ENCODE results near the gene PELI2. TPM values are rescaled to one million over a fixed set of nuclear protein-coding genes. Genes with fewer than 3 reads are reported as not detected.

PELI2 gene
- total and polyA plus RNA-seq, 8 donors = 10.3 to 15.0 (median 11.6) TPM

DNA sequence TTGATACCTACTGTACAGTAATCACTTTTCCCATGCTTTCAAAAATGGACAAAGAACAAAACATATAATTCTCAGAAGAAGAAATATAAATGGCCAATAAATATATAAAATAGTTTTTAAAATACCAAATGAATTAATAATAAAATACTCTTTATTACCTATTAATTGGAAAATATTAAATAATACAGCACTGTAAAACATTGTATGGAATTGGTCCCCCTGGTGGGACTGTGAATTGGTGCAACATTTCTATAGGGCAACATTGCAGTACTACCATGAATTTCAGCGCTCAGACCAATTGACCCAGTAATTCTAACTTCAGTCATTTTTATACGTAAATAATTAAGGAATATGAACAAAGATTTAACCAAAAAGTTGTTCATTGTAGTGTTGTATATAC is 162.6 kb downstream of the PELI2 start:
- ATAC-seq (no peak), DNase-seq (no peak)
- TF ChIP-seq, protein P1, sequence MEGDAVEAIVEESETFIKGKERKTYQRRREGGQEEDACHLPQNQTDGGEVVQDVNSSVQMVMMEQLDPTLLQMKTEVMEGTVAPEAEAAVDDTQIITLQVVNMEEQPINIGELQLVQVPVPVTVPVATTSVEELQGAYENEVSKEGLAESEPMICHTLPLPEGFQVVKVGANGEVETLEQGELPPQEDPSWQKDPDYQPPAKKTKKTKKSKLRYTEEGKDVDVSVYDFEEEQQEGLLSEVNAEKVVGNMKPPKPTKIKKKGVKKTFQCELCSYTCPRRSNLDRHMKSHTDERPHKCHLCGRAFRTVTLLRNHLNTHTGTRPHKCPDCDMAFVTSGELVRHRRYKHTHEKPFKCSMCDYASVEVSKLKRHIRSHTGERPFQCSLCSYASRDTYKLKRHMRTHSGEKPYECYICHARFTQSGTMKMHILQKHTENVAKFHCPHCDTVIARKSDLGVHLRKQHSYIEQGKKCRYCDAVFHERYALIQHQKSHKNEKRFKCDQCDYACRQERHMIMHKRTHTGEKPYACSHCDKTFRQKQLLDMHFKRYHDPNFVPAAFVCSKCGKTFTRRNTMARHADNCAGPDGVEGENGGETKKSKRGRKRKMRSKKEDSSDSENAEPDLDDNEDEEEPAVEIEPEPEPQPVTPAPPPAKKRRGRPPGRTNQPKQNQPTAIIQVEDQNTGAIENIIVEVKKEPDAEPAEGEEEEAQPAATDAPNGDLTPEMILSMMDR (IDR thresholded peaks at IDR 0.05) = no peak
- intact Hi-C loops (cut with DNase I) = no loop called here
- Histone ChIP-seq H3K27ac (no peak overlapping the region), H3K27me3 (no peaks in the 10 kb centered on the region), H3K36me3 (no peaks in the 10 kb centered on the region), H3K4me3 (no peak overlapping the region), H3K4me1 (no peaks in the 10 kb centered on the region), H3K9me3 (no peaks in the 10 kb centered on the region)

DNA sequence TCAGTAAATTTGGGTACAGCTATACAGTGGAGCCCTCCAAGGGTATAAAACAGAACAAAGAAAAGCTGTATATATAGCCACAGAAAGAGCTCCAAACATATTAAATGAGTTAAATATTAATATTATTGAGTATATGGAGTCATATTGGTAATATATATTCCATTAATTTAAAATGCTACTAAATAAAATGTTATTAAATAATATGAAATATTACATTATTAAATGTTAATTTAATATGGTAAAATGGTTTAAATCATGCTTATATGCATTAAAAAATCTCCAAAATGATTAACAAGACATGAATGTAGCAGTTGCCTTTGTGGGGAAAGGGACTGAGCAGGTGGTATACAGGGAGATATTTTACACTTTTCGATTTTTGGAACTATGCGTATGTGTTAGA is 164.0 kb downstream of the PELI2 start:
- Histone ChIP-seq H3K4me1 (no peaks in the 10 kb centered on the region), H3K4me3 (no peak overlapping the region), H3K27me3 (no peaks in the 10 kb centered on the region), H3K36me3 (no peaks in the 10 kb centered on the region), H3K27ac (no peak overlapping the region), H3K9me3 (no peaks in the 10 kb centered on the region)
- ATAC-seq = no peak
- DNase-seq = no peak
- intact Hi-C loops (cut with DNase I) = no loop called here
- TF ChIP-seq, protein P1 (IDR thresholded peaks at IDR 0.05) = no peak

DNA sequence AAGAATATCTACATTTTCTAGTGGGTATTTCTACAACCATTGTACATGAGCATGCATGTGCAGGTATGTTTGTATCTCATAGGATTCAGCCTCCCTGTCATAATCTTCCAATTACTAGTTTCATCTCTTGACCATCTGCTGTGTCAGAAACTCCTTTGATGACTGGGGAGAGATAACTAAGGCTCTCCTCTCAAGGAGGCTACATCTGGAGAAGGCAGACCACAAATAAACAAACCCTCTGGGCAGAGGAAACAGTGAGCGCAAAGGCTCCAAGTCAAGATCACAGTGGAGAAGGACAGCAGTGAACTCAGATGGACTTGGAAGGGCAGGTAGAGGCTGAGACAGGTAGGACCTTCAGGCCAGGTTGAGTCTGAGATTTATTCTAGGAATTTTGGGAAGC is 166.4 kb downstream of the PELI2 start:
- no peaks in the 10 kb centered on the region for H3K27me3 ChIP-seq
- no peak for DNase-seq
- ATAC-seq = no peak
- no peaks in the 10 kb centered on the region for H3K4me1 ChIP-seq
- H3K27ac ChIP-seq = no peak overlapping the region
- no peaks in the 10 kb centered on the region for H3K9me3 ChIP-seq
- intact Hi-C loops (cut with DNase I) = no loop called here
- no peak overlapping the region for H3K4me3 ChIP-seq
- H3K36me3 ChIP-seq = peaks cover 0 to 14% of the 10 kb centered on the region in 2 donors
- TF ChIP-seq, protein P1 (IDR thresholded peaks at IDR 0.05) = no peak

DNA sequence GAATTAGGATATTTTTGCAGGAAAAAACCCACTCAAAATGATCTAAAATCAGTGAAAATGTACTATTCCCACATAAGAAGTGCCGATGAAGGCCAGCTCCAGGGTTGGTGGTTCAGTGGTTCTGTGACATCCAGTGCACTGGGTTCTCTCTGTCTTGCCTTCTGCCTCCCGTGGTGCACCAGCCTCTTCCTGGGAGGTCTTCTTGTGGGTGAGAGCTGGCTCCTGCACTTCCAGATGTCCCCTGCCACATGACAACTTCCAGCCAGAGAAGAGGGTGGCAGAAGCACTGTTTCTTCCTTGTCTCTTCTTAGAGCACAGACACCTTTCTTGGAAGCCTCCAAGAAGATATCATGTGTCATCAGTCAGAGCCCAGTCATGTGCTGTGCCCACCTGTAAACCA is 170.9 kb downstream of the PELI2 start:
- Histone ChIP-seq H3K9me3 (no peaks in the 10 kb centered on the region), H3K4me1 (no peaks in the 10 kb centered on the region), H3K36me3 (peaks cover 0 to 37% of the 10 kb centered on the region in 2 donors), H3K27me3 (no peaks in the 10 kb centered on the region), H3K4me3 (no peak overlapping the region), H3K27ac (no peak overlapping the region)
- intact Hi-C loops (cut with DNase I) = no loop called here
- TF ChIP-seq, protein P1 (IDR thresholded peaks at IDR 0.05) = no peak
- no peak for DNase-seq
- ATAC-seq = no peak

DNA sequence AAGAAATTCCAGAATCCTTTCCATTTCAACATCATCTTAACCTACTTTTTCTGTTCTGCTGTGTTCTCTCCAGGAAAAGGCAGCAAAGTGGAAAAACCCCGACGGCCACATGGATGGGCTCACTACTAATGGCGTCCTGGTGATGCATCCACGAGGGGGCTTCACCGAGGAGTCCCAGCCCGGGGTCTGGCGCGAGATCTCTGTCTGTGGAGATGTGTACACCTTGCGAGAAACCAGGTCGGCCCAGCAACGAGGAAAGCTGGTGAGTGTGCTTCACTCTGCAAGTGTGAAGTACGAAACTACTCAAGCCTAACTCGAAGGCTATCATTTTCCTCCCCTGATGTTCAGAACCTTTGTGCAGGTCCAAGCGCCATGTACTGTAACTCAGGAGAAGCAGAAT is 172.0 kb downstream of the PELI2 start:
- Histone ChIP-seq H3K9me3 (no peaks in the 10 kb centered on the region), H3K27ac (no peak overlapping the region), H3K4me1 (no peaks in the 10 kb centered on the region), H3K27me3 (no peaks in the 10 kb centered on the region), H3K36me3 (peaks cover 0 to 37% of the 10 kb centered on the region in 2 donors), H3K4me3 (no peak overlapping the region)
- intact Hi-C loops (cut with DNase I) = no loop called here
- TF ChIP-seq, protein P1 (IDR thresholded peaks at IDR 0.05) = no peak
- DNase-seq (peak in 1 of 4 donors; percentile 69), ATAC-seq (no peak)
